Activated CD4-positive, CD25-positive, alpha-beta regulatory T cell treated with anti-CD3 and anti-CD28 coated beads, Interleukin-2, amount 50 U/mL, for 72 hours (primary cell): ENCODE measurements around the gene CCNA2.

Experiments used
- DNase-seq: peaks from one replicate; pipeline ENCODE4 v3.0.0; 2021

CCNA2 gene

GRCh38 chr4:121771869-121772268 lies 51.8 kb downstream of the CCNA2 start:
- DNase-seq, result no peak

DNA sequence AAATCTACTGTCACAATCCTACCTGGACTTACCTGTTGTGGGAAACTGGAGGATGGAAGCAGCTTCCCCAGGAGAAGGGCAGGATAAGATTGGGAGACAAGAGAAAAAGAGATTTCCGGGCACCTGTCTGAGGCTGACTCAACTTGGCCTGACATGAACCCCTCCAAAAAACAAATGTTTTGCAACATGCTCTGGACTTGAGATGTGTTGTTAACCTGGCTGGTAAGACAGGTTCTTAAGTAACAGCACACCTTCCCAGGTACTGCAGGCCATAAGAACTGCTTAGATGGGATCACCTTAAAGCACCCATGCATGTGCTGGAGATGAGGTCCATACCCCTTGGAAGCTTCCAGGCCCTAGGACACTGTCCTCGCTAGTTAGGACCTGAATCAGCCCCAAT lies 54.3 kb downstream of the CCNA2 start:
- DNase-seq, result no peak

DNA sequence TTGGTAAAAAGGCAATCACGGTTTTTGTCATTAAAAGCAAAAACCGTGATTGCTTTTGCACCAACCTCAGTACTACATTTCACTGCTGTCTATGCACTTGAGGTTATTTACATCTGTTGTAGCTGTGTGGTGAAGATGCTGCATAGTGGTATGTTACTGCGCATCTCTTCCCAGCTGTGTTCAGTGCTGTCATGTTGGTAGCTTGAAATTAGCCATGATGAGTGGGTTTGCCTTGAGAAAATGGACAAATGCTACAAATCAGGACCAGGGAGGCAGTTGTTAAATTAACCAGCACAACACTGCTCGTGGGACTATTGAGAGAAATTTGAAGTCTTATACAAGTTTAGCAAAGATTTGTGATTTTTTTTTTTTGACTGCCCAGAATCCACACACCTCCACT lies 56.5 kb downstream of the CCNA2 start:
- no peak for DNase-seq
